ENCODE measurements around the gene PRSS56. TPM values are rescaled to one million over a fixed set of nuclear protein-coding genes. Genes with fewer than 3 reads are reported as not detected.

PRSS56 gene
- polyA plus RNA-seq, 1 donor (not counting 4 experiments of a cell fraction or from before 2014, with no cell fraction given) = not detected

DNA sequence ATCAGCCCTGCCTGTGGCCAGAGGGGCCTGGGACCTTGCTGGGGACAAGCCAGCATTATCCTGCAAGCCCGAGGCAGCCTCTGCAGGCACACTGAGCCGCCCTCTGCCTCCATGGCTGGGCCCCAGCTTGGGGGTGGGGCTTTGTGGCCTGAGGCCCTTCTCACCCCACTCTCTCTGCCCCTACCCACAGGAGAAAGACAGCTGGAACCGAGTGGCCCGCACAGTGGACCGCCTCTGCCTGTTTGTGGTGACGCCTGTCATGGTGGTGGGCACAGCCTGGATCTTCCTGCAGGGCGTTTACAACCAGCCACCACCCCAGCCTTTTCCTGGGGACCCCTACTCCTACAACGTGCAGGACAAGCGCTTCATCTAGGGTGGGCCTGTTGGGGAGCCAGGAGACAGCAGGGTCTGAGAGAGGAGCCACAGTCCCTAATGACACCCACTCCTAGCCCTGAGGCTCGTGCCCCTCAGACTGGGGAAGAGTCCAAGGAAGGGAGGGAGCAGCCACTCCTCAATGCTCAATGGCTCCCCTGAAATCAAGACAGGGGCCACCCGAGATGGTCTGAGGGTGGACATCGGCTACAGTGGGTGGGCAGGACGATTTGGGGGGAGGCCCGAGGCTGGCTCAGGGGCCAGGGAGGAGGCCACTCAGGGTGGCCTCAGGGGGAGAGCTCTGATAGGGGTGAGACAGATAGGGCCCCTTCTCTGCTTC, 14.9 kb downstream of the PRSS56 start:
- no peak overlapping the region for H3K9ac ChIP-seq (ENCODE audit: control insufficient read depth, extremely low read depth, insufficient read depth, low read length)
- dilution Hi-C loops (cut with MboI; ENCODE audit: extremely low pct_ligation_motif_present, low sequenced_read_pairs) = no loop called here
- H3K9me3 ChIP-seq (ENCODE audit: control insufficient read depth, low read depth, low read length) = no peaks in the 10 kb centered on the region
- FAIRE-seq = no peak
- H3K79me2 ChIP-seq (ENCODE audit: control insufficient read depth, insufficient read depth, low read length) = no peaks in the 10 kb centered on the region
- H3K27me3 ChIP-seq (ENCODE audit: control insufficient read depth, extremely low read depth, insufficient read depth, low read length) = no peaks in the 10 kb centered on the region
- H3K4me2 ChIP-seq (ENCODE audit: control insufficient read depth, extremely low read depth, insufficient read depth, low read depth, low read length) = no peak overlapping the region
- no peak for TF ChIP-seq EZH2 (IDR thresholded peaks at IDR 0.05; ENCODE audit: low read length)
- no peak for TF ChIP-seq CTCF (optimal IDR thresholded peaks at IDR 0.05 in 1 of 3, IDR thresholded peaks at IDR 0.05 in 1 of 3, conservative IDR thresholded peaks at IDR 0.05 in 1 of 3; ENCODE audit: extremely low read depth in 1 of 3, insufficient read depth in 2 of 3, low read length in 3 of 3)
- H3K36me3 ChIP-seq (ENCODE audit: control insufficient read depth in 2 of 2, extremely low read depth in 1 of 2, insufficient read depth in 2 of 2, low read length in 2 of 2) = no peaks in the 10 kb centered on the region
- H4K20me1 ChIP-seq (ENCODE audit: control insufficient read depth, extremely low read depth, insufficient read depth, low read length) = no peaks in the 10 kb centered on the region
- no peak overlapping the region for H3K27ac ChIP-seq (ENCODE audit: control insufficient read depth, insufficient read depth, low read length)
- no peak overlapping the region for H3K4me3 ChIP-seq (ENCODE audit: control insufficient read depth in 2 of 3, extremely low read depth in 1 of 3, insufficient read depth in 2 of 3, low read depth in 1 of 3, low read length in 3 of 3)
- no peak for DNase-seq (ENCODE audit: low read depth, low spot score)
- no peak overlapping the region for H2AFZ ChIP-seq (ENCODE audit: control insufficient read depth, low read length)
- peaks cover 3% of the 10 kb centered on the region for H3K4me1 ChIP-seq (ENCODE audit: control insufficient read depth, extremely low read depth, insufficient read depth, low read length)
- no peaks in the 10 kb centered on the region for H3K9me1 ChIP-seq (ENCODE audit: control insufficient read depth, extremely low read depth, insufficient read depth, low read length)

DNA sequence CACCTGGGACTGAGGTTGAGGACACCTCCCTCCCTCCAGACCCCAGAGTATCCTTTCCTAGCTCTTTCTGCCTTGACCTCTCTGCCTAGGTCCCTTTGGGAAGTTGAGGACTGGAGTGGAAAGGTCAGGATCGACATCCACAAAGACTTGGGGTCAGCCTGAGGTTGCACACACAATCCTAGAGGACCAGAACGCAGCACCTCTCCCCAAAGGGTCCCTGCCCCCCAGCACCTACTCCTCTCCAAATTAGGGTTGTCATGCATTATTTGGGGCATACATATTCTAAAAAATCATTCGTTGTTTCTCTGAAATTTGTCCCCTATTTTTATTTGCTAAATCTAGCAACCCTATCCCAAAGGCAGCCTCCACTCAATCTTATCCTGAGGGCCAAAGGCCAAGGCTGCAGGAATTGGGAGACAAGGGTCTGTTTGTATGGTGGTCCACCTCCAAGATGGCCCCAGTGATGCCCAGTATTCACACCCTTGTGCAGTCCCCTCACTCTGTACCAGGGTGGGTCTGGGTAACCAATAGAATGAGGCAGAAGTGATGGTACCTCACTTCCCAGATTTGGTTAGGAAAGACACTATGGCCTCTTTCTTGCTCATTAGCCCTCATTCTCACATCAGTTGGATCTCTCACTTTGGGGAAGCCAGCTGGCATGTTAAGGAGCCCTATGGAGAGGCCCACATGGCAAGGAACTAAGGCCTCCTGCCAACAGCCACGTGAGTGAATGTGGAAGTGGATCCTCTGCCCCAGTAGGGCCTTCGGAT, 15.8 kb downstream of the PRSS56 start:
- no peak for TF ChIP-seq EZH2 (IDR thresholded peaks at IDR 0.05; ENCODE audit: low read length)

More for the DNA sequence above, 15.8 kb downstream of the PRSS56 start:
- H3K4me2 ChIP-seq (ENCODE audit: control insufficient read depth, extremely low read depth, insufficient read depth, low read depth, low read length) = no peak overlapping the region
- no peaks in the 10 kb centered on the region for H3K27me3 ChIP-seq (ENCODE audit: control insufficient read depth, extremely low read depth, insufficient read depth, low read length)
- H2AFZ ChIP-seq (ENCODE audit: control insufficient read depth, low read length) = no peak overlapping the region
- no peaks in the 10 kb centered on the region for H3K9me1 ChIP-seq (ENCODE audit: control insufficient read depth, extremely low read depth, insufficient read depth, low read length)
- no peaks in the 10 kb centered on the region for H3K79me2 ChIP-seq (ENCODE audit: control insufficient read depth, insufficient read depth, low read length)
- H3K9me3 ChIP-seq (ENCODE audit: control insufficient read depth, low read depth, low read length) = no peaks in the 10 kb centered on the region
- H3K36me3 ChIP-seq (ENCODE audit: control insufficient read depth in 2 of 2, extremely low read depth in 1 of 2, insufficient read depth in 2 of 2, low read length in 2 of 2) = no peaks in the 10 kb centered on the region
- no peaks in the 10 kb centered on the region for H4K20me1 ChIP-seq (ENCODE audit: control insufficient read depth, extremely low read depth, insufficient read depth, low read length)
- H3K27ac ChIP-seq (ENCODE audit: control insufficient read depth, insufficient read depth, low read length) = no peak overlapping the region
- H3K4me3 ChIP-seq (ENCODE audit: control insufficient read depth in 2 of 3, extremely low read depth in 1 of 3, insufficient read depth in 2 of 3, low read depth in 1 of 3, low read length in 3 of 3) = no peak overlapping the region
- H3K4me1 ChIP-seq (ENCODE audit: control insufficient read depth, extremely low read depth, insufficient read depth, low read length) = peaks cover 3% of the 10 kb centered on the region
- dilution Hi-C loops (cut with MboI; ENCODE audit: extremely low pct_ligation_motif_present, low sequenced_read_pairs) = no loop called here
- no peak overlapping the region for H3K9ac ChIP-seq (ENCODE audit: control insufficient read depth, extremely low read depth, insufficient read depth, low read length)
- FAIRE-seq (no peak), DNase-seq (ENCODE audit: low read depth, low spot score) (no peak)
